Limb (tissue), 2 donors: ENCODE measurements around the gene POLRMT.
"Not testable (repeated sequence)": the region's sequence is repeated elsewhere in the genome, so short reads cannot be mapped to it uniquely, and the experiment has no call there.

ENCODE experiments used
- DNase-seq, 2 donors: peaks; one replicate each; pipeline ENCODE4 v3.0.0-alpha.2; 2016; ENCODE audit errors: extremely low spot score in 2 of 2

The POLRMT gene

GRCh38 chr19:594265-594870 is 39.0 kb downstream of the POLRMT start:
- no peak for DNase-seq

DNA sequence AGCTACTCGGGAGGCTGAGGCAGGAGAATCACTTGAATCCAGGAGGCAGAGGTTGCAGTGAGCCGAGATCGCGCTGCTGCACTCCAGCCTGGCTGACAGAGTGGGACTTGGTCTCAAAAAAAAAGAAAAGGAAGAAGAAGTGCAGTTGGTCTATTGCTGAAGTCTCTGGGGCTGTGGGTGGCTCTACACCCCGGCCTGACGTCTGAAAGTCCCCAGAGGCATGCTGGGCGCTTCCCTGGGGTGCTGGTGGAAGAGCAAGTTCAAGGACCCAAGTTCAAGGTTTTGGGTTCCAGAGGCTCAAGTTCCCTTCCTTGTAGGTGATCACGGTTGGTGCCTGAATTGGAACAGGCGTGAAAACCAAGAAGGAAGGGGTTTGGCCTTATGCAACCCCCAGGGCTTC is 39.8 kb downstream of the POLRMT start:
- no peak for DNase-seq

- DNase-seq = no peak
These were observed 40.3 kb downstream of the POLRMT start for GRCh38 chr19:593055-593454.

GRCh38 chr19:592101-592500 is 41.2 kb downstream of the POLRMT start:
- no peak for DNase-seq

DNA sequence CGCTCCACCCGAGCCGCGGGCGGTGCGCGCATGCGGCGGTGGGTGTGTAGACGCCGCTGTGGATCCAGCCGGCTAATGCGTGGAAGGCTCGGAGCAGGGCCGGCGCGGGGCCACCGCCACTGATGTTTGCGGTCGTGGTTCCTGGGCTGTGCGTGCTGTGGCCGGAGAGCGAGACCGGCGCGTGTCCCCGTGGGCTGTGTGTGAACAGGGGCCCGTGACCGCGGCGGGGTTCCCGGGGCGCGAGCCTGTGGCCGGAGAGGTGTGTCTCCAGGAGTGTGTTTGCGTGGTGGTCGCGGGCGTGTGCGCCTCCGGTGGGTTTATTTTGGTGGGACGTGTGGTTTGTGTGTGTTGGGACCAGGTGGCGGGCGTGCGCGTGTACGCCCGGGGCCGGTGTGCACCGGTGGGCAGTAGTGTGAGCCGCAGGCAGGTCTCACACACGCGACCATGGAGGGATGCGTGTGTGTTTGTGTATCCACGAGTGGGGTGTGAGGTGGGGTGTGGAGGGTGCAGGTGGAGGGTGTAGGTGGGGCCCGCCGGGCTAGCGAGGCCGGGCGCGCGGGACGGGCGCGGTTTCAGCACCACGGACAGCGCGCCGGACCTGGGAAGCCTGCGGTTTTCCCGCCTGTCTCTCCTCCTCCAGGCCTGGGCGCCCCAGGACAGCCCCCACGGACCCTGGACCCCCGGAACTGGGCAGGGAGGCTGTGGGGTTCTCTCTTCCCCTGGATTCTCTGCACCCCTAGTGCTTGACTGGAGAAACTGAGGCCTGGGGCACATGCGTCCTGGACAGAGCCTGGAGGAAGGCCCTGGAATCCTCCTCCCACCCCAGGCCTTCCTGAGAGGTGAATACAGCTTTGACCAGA is 42.0 kb downstream of the POLRMT start:
- no peak for DNase-seq

- no peak for DNase-seq
These were observed 42.6 kb downstream of the POLRMT start for GRCh38 chr19:590750-591098.

- no peak for DNase-seq
These were observed 43.0 kb downstream of the POLRMT start for GRCh38 chr19:590396-590745.

DNA sequence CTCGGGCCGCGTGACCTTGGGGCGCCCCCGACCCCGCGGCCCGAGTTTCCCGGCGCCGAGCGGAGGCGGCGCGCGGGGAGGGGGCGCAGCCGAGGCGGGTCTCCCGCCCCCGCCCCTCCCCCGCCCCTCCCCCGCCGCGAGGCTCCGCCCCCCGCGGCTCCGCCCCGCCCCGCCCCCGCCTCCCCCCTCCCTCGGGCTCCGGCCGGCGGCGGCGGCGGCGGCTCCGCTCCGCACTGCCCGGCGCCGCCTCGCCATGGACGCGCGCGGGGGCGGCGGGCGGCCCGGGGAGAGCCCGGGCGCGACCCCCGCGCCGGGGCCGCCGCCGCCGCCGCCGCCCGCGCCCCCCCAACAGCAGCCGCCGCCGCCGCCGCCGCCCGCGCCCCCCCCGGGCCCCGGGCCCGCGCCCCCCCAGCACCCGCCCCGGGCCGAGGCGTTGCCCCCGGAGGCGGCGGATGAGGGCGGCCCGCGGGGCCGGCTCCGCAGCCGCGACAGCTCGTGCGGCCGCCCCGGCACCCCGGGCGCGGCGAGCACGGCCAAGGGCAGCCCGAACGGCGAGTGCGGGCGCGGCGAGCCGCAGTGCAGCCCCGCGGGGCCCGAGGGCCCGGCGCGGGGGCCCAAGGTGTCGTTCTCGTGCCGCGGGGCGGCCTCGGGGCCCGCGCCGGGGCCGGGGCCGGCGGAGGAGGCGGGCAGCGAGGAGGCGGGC is 43.5 kb downstream of the POLRMT start, which contains the start of gene HCN2:
HCN2 (plus strand) TSS at position 189 of the 703 bp plus-strand sequence; CDS start at position 254, 65 bp downstream.
- no peak for DNase-seq

DNA sequence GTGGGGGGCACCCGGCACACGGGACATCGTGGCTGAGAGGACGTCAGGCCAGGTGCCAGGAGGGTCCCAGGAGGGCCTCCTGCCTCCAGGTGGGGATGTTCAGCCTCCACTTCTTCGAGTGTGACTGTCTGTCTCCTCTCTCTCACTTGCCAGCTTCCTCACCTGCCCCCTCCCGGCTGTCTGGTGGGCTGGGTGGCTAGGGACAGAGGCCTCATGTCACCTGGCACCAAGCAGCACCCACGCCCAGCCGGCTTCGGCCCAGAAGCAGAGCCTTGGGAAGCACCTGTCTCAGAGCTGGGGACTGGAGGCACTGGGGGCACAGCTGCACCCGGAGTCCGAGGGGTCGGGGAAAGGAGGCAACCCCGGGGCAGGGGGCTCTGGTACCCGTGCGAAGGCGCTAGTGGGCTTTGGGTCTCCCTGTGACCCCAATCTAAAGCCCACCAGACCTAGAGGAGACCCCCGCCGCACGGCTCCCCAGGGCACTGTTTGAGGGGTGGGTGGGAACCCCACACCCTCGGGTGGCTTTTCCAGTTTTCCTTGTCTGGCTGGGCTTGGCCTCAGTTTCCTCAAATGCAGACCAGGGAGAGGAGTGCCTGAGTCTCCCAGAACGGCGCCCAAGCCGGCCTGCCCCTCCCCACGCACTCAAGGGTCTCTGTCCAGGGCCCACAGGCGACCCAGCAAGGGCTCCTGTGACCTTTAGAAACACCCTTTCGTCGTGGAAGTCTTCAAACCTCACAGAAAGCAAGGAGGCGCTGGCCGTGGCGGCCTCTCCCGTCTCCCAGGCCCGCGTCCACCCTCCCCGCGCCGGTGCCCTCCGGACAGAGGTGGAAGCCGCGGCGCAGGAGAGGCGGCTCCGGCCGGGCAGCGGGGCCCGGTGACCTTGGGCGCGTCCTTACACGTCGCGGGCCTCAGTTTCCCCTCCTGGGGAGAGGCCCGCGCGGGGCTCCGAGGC is 44.3 kb downstream of the POLRMT start:
- no peak for DNase-seq

GRCh38 chr19:588093-588740 is 45.1 kb downstream of the POLRMT start:
- peak in 1 of 2 donors; percentile 78 for DNase-seq

DNA sequence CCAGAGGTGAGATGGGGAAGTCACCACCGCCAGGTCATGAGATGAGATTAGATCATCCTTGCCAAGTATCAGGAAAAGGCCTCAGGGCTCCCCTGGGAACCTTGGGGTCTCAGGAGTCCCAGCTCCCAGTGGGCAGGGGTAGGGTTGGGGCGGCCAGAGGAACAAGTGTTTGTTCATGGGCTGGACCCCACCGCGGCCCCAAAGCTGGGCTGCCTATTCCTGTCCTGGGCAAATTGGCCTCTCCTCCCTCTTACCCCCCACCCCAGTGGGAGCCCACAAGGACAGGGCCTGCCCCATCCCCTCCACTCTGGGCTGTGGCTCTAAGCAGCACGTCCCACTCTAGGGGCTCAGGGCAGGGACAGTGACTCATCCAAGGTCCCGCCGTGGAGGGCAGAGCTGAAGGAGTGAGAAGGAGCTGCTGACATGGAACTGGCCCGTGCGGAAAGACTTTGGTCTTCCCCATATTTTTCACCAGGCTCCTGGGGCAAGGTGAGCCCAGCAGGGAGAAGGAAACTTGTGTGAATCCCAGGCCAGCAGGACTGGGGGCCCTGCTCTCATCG is 47.7 kb downstream of the POLRMT start:
- peak in 1 of 2 donors; percentile 39 for DNase-seq

DNA sequence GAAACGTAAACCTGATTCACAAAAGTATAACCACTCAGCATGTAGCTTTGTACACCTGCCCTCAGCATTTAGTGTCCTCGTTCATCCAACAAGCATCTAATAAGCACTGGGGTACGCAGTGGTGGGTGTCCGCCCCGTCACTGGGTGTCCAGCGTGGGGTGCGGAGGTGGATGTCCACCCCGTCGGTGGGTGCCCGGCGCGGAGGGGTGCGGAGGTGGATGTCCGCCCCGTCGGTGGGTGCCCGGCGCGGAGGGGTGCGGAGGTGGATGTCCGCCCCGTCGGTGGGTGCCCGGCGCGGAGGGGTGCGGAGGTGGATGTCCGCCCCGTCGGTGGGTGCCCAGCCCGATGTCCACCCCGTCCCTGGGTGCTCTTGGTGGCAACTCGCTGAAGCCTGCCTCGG is 48.2 kb downstream of the POLRMT start:
- DNase-seq = not testable (repeated sequence)

DNA sequence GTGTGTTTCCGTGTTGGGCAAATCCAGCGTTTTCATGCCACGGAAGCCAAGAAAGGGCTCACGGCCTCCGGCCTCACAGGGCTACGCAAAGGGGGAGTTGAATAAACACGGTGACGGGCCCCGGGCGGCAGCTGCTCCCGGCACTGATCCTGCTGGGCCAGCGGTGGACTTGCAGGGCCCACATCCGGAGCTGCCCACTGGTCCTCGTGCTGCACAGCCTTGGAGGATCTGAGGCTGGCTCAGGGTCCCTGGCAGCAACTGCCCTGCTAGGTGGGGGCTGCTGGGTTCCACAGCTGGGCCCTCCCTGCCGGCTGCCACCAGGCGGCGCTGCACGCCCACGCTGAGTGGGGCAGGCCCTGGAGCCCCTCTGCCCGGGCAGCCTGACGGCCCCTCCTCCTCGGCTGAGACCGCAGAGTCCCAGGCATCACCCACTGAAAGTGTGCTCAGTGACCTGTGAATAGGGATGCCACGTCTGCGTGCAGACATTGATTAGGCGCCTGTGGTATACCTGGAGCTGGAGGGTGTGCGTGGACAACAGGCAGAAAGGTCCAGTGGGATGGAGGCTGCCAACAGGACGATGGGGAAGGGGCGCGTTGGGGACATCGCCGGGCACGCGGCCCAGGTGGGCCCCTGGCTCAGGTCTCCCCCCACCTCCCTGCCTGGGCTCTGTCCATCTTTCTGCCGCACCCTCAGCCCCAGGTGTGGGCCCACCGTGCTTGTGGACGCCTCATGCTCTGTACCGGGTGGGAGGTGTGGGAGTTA is 48.9 kb downstream of the POLRMT start:
- DNase-seq = peak; percentile 39 to 77

GRCh38 chr19:583968-584239 is 49.4 kb downstream of the POLRMT start:
- DNase-seq = no peak

GRCh38 chr19:583198-583967 is 50.0 kb downstream of the POLRMT start:
- no peak for DNase-seq

- peak in 1 of 2 donors; percentile 27 for DNase-seq
These were observed 50.7 kb downstream of the POLRMT start for GRCh38 chr19:582497-583197.

GRCh38 chr19:581399-582111 is 51.8 kb downstream of the POLRMT start:
- peak in 1 of 2 donors; percentile 26 for DNase-seq

GRCh38 chr19:580274-580835 is 53.0 kb downstream of the POLRMT start:
- DNase-seq = no peak
